Stimulated activated naive CD4-positive, alpha-beta T cell treated with Interleukin-2 at 50 U/mL for 16 hours (primary cell): ENCODE measurements around the gene TMEM91.
"Not testable (repeated sequence)": the region's sequence is repeated elsewhere in the genome, so short reads cannot be mapped to it uniquely, and the experiment has no call there.

Source experiments
- DNase-seq: peaks from one replicate; lab custom pipeline; 2025; lab: John Stamatoyannopoulos, UW

The TMEM91 gene

GRCh38 chr19:41376241-41376997, at the start of gene TMEM91:
TMEM91 (plus strand) TSS chr19:41376533; CDS start chr19:41378310, 1,777 bp downstream.
- DNase-seq = no peak

- no peak for DNase-seq
Observed at GRCh38 chr19:41327076-41327575, 49.2 kb upstream of the TMEM91 start.

GRCh38 chr19:41327576-41328156, 48.7 kb upstream of the TMEM91 start:
- peak; percentile 88 for DNase-seq

- peak; percentile 85 for DNase-seq
Observed at GRCh38 chr19:41328157-41328841, 48.0 kb upstream of the TMEM91 start.

- no peak for DNase-seq
Observed at GRCh38 chr19:41328842-41329225, 47.5 kb upstream of the TMEM91 start.

- no peak for DNase-seq
Observed at GRCh38 chr19:41330481-41330880, 45.9 kb upstream of the TMEM91 start.

- DNase-seq = no peak
Observed at GRCh38 chr19:41330946-41331678, 45.2 kb upstream of the TMEM91 start.

GRCh38 chr19:41332000-41332399, 44.3 kb upstream of the TMEM91 start:
- DNase-seq = no peak

GRCh38 chr19:41332468-41332867, 43.9 kb upstream of the TMEM91 start:
- DNase-seq = no peak

- no peak for DNase-seq
Observed at GRCh38 chr19:41334793-41335192, 41.5 kb upstream of the TMEM91 start.

- no peak for DNase-seq
Observed at GRCh38 chr19:41335467-41335866, 40.9 kb upstream of the TMEM91 start.

- no peak for DNase-seq
Observed at GRCh38 chr19:41339936-41340335, 36.4 kb upstream of the TMEM91 start.

GRCh38 chr19:41341669-41342490, 34.5 kb upstream of the TMEM91 start:
- no peak for DNase-seq

- no peak for DNase-seq
Observed at GRCh38 chr19:41344162-41344561, 32.2 kb upstream of the TMEM91 start.

- DNase-seq = not testable (repeated sequence)
Observed at GRCh38 chr19:41346916-41347315, 29.4 kb upstream of the TMEM91 start.

- no peak for DNase-seq
Observed at GRCh38 chr19:41350735-41351338, 25.5 kb upstream of the TMEM91 start.

GRCh38 chr19:41351339-41352245, 24.7 kb upstream of the TMEM91 start:
- peak; percentile 86 for DNase-seq

GRCh38 chr19:41352279-41352608, 24.1 kb upstream of the TMEM91 start:
- no peak for DNase-seq

GRCh38 chr19:41352609-41353465, 23.5 kb upstream of the TMEM91 start:
- DNase-seq = peak; percentile 65
